ENCODE measurements around the gene MACF1.

The MACF1 gene

DNA sequence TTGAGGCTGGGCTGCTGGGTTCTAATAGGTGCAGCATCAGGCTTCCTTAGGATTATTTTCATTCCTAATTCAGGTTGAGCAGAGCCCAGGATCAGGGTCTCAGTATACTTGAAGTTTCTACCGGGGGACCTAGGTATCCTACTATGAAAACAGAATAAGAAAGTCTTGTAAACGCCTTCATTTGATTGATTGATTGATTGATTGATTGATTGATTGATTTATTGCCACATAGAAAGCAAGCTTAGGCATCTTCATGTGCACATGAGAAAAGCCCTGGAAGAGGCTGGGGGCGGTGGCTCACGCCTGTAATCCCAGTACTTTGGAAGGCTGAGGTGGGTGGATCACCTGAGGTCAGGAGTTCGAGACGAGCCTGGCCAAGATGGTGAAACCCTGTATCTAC is 189.6 kb downstream of the MACF1 start:
- no peak for DNase-seq (ENCODE audit: low read depth)
- H3K4me3 ChIP-seq (ENCODE audit: low read depth, low read length) = no peak overlapping the region
- in situ Hi-C loops (cut with HindIII; ENCODE audit: low sequenced_read_pairs) = no loop called here
- TF ChIP-seq, protein P1, sequence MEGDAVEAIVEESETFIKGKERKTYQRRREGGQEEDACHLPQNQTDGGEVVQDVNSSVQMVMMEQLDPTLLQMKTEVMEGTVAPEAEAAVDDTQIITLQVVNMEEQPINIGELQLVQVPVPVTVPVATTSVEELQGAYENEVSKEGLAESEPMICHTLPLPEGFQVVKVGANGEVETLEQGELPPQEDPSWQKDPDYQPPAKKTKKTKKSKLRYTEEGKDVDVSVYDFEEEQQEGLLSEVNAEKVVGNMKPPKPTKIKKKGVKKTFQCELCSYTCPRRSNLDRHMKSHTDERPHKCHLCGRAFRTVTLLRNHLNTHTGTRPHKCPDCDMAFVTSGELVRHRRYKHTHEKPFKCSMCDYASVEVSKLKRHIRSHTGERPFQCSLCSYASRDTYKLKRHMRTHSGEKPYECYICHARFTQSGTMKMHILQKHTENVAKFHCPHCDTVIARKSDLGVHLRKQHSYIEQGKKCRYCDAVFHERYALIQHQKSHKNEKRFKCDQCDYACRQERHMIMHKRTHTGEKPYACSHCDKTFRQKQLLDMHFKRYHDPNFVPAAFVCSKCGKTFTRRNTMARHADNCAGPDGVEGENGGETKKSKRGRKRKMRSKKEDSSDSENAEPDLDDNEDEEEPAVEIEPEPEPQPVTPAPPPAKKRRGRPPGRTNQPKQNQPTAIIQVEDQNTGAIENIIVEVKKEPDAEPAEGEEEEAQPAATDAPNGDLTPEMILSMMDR (IDR thresholded peaks at IDR 0.05; ENCODE audit: low read depth, low read length, missing control alignments) = no peak

DNA sequence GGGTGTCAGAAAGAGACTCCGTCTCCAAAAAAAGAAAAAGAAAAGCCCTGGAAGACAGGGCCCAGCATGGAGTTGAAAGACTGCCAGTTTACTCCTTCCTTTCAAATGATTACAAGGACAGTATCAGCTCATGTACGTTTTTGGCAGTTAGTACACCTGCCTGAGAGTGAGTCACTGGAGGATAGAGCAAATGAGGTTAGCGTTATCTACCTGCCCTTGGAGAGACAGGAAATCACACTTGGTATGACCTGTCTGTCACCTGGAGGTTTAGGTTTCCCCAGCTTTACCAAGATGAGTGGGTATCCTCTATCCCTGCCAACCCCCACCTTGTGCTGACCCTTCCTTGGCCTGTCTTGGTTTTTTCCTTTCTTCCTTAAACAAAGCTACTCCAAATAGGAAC is 190.1 kb downstream of the MACF1 start:
- in situ Hi-C loops (cut with HindIII; ENCODE audit: low sequenced_read_pairs) = no loop called here
- no peak for DNase-seq (ENCODE audit: low read depth)
- TF ChIP-seq, protein P1 (IDR thresholded peaks at IDR 0.05; ENCODE audit: low read depth, low read length, missing control alignments) = no peak
- no peak overlapping the region for H3K4me3 ChIP-seq (ENCODE audit: low read depth, low read length)

DNA sequence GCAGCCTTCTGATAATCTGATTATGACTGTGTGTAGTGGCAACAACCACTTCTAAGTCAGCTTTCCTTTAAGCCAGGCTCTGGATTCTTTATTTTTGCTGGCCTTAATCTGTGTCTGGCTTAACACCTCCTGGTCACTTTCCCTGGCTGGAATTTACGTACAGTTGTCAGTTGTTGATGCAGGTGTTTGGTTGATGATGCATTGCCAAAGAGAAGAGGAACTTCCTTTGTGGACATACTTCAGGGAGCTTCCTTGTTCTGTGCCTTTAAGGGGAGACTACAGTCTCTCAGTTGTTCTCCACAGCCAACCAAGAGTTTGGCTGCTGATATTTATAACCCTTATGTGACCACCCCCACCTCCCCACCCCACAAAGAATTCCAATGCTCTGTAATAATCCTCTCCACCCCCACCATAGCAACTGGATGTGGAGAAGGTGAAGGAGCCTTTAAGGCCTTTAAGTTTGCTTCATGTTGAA is 190.9 kb downstream of the MACF1 start:
- in situ Hi-C loops (cut with HindIII; ENCODE audit: low sequenced_read_pairs) = no loop called here
- DNase-seq (ENCODE audit: low read depth) = no peak
- TF ChIP-seq, protein P1 (IDR thresholded peaks at IDR 0.05; ENCODE audit: low read depth, low read length, missing control alignments) = no peak
- no peak overlapping the region for H3K4me3 ChIP-seq (ENCODE audit: low read depth, low read length)

DNA sequence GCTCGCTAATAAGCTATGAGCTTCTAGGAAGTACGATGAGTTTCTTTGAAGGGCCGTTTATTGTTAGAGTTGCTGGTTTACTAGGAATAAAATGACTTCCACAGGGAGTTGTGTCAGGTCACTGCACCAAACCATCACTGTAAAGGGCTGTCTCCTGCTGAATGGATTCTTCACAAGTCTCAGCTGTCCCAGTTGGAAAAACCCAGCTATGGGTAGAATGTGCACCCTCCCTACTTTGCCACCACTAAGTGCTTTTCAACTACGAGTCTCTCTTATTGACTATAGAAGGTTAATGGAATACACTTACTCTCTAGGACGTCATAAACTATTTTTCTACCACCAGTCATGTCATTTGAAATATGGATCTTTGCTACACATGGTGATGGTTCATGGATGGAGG is 192.2 kb downstream of the MACF1 start:
- no peak overlapping the region for H3K4me3 ChIP-seq (ENCODE audit: low read depth, low read length)
- TF ChIP-seq, protein P1 (IDR thresholded peaks at IDR 0.05; ENCODE audit: low read depth, low read length, missing control alignments) = no peak
- no peak for DNase-seq (ENCODE audit: low read depth)
- in situ Hi-C loops (cut with HindIII; ENCODE audit: low sequenced_read_pairs) = no loop called here

DNA sequence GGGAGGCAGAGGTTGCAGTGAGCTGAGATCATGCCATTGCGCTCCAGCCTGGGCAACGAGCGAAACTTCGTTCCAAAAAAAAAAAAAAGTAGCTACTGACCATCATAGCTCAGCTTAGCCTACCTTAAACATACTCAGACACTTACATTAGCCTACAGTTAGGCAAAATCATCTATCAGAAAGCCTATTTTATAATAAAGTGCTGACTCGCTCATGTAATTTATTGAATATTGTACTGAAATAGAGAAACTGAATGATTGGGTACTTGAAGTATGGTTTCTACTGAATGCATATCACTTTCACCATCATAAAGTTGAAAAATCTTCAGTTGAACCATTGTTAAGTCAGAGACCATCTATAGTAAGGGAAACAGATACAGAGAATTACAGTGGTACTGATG is 193.0 kb downstream of the MACF1 start:
- no peak overlapping the region for H3K4me3 ChIP-seq (ENCODE audit: low read depth, low read length)
- TF ChIP-seq, protein P1 (IDR thresholded peaks at IDR 0.05; ENCODE audit: low read depth, low read length, missing control alignments) = no peak
- DNase-seq (ENCODE audit: low read depth) = no peak
- in situ Hi-C loops (cut with HindIII; ENCODE audit: low sequenced_read_pairs) = no loop called here

DNA sequence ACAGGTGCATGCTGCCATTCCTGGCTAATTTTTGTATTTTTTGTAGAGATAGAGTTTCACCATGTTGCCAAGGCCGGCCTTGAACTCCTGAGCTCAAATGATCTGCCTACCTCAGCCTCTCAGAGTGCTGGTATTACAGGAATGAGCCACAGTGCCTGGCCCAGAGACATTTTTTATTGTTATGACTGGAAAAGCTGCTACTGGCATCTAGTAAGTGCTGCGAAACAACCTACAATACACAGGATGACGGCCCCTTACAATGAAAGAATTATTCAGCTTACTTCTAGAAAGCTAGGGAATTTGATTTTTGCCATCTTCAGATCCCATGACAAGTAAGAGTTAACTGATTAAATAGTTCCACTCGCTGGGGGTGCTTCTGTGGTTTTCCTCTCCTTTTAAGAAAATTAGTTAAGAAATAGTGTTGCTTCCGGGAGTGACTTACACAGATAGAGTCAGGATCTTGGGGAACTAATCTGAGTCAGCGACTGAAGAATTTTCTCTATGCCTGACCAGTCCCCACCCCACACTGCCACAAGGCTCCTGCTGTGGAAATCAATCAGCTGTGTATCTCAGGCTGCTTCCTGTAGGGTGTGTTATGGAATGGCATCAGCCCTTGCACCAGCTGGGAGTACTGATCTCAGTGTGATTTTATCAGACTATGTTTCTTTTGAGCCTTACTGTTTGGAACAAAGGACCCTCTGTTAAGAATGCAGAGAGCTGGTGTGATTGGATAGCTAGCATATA is 194.0 kb downstream of the MACF1 start:
- in situ Hi-C loops (cut with HindIII; ENCODE audit: low sequenced_read_pairs) = no loop called here
- TF ChIP-seq, protein P1 (IDR thresholded peaks at IDR 0.05; ENCODE audit: low read depth, low read length, missing control alignments) = no peak
- no peak overlapping the region for H3K4me3 ChIP-seq (ENCODE audit: low read depth, low read length)
- peak; percentile 95 for DNase-seq (ENCODE audit: low read depth)
